Measurements from ENCODE around the gene LIMS2.

LIMS2 gene

DNA sequence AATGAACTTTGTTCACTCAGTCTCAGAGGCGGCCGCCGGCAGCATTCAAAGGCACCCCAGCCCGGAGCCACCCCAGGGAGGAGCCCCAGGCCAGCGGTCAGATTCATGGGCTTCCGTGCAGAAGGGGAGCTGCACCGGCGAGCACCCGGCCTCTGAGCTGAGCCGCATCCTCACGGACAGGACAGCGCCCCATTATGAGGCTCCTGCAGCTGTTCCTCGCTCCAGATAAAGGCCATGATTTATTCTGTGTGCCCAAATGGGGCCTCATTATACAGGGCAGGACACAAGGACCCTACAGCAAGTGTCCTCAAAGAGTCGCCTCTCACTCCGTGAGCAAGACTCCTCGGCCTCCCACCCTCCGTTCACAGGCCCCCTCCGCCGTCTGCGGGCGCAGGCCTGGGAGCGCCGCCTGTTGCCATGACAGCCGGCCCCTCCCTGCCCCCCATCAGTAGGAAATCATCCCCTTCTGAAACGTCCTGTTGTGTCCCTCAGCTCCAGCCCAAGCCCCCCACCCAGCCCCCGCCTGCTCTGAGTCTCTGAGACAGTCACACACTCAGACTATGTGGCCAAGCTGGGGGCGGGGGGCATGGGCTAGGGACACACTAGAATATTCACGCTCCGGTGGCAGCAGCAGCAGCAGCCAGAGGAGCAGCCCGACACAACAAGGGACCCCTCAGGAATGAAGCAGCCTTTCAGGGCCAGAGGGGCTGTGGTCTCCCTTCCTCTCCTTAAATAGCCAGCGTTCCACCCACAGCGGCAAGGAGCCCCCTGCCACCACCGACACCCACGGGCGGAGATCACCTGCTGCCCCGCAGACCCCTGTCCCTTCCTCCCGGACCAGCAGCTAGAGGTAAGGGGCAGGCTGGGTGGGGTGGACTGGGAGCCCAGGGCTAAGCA is 29.7 kb downstream of the LIMS2 start, which contains the start of gene GPR17:
Gene GPR17, plus strand, starts transcription at position 759 of the 897 bp plus-strand sequence. CDS start 4,583 bp downstream, outside the sequence.
- DNase-seq (ENCODE audit: low read depth): no peak

DNA sequence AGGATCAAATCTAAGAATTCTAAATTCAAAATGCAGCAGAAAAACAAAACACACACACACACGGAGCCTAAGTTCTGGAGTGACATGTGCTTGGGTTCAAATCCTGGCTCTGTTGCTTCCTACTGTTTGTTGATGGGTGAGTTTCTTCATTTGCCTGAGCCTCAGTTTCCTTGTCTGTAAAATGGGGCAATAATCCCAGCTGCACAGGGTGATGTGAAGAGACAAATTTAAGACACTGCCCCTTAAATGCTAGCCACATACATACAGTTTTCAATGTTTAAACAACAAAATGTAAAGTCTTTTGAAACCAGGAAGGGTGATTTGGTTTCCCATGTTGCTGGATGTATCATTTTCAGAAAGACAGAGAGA is 30.3 kb downstream of the LIMS2 start:
- no peak for DNase-seq (ENCODE audit: low read depth)

DNA sequence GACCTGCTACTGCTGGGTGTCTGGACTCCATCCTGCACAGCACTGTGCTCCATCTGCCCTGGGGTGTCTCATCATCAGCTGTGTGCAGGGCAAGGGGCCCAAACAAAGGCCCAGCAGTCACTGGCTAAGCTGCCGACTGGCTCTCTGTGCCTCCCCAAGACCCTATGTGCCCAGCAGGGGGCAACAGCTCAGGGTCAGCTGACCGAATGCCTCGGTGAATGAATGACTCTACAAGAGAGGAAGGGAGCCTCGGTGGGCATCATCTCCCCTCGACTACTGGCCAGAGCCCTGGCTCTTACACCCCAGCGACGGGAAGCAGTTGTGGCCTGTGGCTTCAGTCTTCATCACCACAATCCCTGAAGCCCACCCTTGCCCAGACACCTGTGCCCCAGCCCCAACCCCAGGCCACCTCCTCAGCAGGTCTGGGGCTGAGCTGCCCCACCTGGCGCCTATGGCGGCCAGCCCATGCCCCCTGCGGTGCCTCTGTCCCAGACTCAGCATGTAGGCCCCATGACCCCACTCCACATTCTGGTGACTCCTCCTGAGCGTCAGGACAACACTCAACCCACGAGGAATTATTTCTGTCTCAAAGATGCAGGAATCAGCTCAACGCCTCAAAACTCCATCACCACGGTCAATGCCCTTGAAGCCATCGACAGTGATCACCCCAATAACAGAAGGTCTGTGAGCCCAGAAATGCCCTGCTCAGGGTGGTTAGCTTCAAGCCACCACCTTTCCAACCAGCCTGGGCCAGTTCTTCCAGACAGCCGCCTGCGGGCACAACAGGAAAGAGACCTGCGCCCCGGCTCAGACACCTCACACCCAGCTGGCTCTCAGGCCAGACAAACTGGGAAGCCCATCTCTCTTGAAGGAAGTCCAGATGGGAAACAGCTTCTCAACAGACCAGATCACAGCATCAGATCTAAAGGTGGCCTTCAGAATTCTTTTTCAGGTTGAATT is 31.0 kb downstream of the LIMS2 start:
- no peak for DNase-seq (ENCODE audit: low read depth)

DNA sequence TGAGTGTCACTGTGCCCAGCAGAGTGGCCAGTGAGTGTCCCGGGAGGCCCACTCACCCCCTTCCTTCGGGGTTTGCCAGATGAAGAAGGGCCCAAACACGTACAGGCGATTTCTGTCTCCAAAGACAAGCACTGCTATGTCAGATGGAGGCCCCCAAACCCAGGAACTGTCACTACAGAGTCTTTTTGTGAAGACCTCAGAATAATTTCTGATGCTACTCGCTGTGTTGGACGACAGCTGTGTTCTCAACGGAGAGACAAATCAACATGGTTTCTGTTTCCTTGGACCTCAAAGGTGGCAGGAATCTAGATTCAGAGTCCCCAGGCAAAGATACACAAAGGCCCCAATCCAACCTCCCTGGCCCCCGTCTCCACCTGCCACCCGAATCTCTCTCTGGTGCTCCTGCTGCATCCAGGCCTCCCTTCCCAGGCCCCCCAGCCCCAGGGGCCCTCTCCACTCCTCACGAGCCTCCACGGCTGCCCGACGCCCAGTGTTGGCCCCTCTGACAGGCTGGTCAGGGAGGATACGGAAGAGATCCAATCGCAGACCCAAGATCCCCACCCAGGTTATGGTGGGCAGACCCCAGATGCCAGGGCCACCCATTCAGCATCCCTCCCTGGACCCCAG is 31.8 kb downstream of the LIMS2 start:
- DNase-seq (ENCODE audit: low read depth): no peak

DNA sequence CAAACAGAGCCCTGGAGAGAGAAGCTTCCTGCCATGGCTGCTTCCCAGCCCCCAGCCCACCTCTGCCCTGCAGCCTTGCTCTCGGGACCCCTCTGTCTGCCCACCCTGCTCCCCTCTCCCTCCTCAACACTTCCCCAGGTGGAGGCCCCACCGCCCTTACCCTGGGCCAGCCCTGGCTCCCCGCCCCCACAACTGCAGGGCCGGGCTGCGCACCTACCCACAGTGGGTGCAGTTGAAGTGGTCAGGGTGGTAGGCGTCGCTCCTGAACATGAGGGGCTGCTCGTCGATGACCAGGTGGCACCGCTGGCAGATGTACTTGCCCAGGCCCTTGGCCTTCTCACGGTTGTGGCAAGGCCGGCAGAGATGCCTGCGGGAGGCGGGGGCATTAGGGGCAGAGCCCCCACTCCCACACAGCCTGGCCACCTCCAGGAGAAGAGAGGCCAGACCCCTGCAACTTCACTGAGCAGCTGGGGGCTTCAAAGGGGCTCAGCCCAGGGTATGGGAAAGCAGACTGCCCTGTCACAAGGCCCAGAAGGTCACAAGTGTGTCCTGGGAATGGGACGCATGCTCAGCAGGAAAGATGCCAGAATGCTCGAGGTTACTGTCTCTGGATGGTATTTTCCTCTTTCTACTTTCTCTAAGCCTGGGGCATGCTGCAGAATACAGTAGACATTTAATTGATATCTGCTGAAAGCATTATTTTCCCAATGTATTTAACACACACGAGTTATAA is 32.5 kb downstream of the LIMS2 start:
- DNase-seq (ENCODE audit: low read depth): no peak

DNA sequence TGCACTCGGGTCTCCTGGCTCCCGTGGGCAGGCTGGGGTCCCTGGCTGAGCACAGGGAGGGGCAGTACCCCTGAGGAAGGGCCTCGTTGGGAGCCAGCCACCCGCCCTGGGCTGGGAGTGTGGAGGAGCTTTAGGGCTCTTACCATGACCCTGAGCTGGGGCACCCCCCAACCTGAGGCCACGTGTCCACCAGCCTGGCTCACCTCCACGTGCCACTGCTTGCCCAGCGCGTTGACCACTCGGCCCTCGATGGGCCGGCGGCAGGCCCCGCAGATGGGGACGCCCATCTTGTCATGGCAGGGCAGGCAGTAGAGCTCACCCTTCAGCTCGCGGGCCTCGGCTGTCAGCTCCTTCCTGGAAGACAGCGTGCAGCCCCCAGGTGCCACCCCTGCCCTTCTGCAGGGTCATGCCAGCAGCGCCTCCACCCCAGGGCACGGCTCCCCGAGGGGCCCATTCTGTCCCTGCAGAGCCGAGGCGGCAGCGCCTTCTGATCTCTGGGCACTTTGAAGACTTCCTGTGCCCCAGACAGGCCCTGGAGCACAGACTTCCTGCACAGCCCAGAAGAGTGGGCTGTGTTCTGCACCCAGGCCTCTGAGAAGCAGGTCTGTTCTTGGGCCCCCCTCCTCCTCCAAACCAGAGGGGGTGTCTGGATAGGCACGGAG is 33.4 kb downstream of the LIMS2 start:
- DNase-seq (ENCODE audit: low read depth): no peak

DNA sequence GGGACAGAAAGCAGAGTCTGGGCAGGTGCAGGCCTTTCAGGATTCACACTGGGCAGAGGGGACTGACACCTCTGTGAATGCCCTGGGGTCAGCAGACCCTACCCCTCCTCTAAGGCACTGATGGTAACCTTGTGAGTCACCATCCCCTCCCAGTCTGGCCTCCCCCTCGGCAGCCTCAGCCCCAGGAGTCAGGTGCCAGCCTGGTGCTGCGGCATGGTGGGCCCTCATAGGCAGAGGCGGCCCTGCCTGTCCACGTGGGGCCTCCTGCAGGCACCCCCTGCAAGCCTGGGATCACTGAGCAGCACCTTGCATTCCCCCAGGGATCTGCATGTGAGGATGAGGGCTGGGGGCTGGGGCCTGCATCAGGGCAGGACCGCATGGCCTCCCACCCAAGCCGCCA is 34.2 kb downstream of the LIMS2 start:
- DNase-seq (ENCODE audit: low read depth): no peak

DNA sequence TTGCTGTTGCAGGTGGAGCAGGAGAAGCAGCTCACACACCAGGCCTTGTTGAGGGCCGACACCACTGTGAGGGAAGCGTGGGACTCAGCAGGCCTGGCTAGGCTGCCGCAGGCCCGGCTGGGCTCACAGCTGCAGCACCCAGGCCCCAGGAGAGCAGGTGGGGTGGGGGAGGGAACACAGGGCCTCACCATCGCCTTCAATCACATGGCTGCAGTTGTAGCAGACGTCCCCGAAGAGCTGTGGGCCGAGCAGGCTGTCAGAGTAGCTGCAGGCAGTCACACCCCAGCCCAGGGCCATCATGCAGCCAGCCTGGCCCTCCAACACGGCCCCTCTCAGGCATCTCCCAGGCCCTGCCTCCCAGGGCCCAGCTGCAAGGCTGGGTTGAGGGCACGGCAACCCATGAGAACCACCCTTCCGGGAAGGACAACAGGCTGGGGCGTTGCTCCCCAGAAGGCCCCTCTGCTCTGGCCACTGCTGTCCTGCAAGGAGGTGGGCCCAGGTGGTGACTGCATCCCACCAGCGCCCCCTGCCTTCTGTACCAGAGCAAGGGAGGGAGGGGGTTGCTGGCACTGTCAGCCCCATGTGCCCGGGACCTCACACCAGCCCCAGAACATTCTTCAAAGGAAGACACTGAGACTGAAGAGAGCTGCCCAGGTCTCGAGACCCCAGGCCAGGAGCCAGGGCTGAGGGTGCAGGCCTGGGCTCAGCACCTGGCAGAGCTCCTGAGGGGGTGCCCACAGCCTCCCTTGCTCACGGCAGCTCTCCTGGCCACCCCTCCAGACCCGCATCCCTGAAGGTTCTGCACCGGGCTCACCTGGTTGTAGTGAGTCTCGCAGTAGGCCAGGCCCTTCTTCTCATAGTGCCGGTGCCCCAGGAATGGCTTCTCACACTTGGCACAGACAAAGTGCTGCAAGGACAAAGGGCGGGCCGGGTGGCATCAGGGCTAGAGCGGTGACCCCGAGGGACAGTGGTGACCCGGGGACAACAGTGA is 35.0 kb downstream of the LIMS2 start:
- DNase-seq (ENCODE audit: low read depth): no peak

DNA sequence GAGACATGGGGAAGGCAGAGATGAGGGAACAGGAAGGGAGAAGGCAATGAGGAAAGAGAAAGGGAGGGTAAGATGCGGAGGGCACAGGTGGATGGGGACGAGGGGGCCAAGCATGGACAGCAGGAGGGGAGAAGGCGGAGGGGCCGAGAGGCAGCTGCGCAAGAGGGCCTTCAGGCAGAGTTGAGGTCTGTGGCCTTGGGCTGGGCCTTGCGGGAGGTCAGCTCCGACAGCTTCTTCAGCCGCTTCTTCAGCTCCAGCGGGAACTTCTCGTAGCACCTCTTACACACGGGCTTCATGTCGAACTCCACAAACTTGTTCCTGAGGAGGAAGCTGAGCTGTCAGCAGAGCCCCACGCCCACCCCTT is 36.2 kb downstream of the LIMS2 start:
- DNase-seq (ENCODE audit: low read depth): no peak

DNA sequence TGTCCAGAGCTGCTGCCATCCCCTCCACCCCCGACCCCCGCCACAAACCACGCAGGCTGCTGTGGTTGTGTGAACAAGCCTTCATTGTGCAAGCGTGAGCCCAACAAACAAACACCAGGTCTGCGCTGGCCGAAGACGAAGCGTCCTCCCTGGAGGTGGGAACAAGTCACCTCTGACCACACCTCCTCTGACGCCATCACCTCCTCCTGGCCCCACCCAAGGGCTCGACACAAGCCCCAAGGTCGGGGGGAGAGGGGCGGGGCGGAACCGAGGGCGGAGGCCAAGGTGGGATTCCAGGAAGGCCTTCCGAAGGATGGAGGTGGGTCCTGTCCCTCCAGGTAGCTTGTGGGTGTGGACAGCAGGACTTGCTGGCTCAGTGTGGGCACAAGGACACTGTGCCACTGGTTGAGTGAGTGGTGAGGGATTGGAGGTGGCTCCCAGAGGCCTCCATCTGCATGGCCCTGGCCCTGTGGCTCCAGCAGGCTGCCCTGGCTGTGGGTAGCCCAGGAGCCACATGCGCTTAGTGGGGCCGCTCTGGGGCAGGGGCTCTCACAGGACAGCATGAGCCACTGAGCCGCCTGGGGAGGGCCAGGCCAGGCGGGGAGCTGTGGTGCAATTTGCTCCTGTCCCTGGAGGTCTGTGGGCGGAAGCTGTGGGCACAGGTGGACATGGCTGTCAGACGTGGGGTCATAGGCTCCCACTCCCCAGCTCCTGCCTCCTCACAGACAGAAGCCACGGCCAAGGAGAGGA is 36.8 kb downstream of the LIMS2 start:
- no peak for DNase-seq (ENCODE audit: low read depth)

DNA sequence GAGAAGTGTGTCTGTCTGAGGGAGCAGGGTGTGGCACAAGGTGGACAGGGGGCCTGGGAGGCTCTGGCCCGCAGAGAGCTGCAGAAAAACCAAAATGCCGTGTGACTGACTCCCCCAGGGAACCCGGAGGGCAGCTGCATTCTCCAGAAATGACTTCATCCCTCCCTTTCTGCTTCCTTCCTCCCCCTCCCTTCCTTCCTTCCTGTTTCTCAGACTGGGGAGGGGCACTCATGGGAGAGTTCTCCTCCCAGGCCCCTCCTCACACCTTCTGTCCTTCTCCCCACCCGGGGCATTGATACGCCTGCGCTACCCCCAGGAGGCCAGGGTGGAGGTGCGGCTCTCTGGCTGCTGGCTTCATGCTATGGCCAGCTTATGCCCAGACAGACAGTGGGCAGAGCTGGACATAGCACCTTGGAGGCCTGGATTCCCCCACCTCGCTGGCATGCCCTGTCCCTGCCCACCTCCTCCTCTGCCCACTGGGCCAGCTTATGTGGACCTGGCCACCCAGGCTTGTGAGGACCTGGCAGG is 37.5 kb downstream of the LIMS2 start:
- DNase-seq (ENCODE audit: low read depth): no peak

DNA sequence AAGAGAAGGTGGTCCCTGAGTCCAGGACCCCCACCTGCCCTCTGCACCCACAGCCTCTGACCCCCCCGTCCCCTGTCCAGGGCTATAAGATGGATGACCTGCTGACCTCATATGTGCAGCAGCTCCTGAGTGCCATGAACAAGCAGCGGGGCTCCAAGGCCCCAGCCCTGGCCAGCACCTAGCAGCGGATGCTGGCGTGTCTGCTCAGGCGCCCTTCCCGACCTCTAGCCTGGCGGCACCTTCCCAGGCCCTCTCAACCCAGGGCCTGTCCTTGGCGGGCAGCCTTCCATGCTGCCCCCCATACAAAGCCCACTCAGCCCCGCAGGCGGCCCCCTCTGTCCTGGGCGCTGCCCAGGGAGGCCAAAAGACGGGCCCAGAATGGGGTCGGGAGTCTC is 38.1 kb downstream of the LIMS2 start:
- DNase-seq (ENCODE audit: low read depth): no peak

DNA sequence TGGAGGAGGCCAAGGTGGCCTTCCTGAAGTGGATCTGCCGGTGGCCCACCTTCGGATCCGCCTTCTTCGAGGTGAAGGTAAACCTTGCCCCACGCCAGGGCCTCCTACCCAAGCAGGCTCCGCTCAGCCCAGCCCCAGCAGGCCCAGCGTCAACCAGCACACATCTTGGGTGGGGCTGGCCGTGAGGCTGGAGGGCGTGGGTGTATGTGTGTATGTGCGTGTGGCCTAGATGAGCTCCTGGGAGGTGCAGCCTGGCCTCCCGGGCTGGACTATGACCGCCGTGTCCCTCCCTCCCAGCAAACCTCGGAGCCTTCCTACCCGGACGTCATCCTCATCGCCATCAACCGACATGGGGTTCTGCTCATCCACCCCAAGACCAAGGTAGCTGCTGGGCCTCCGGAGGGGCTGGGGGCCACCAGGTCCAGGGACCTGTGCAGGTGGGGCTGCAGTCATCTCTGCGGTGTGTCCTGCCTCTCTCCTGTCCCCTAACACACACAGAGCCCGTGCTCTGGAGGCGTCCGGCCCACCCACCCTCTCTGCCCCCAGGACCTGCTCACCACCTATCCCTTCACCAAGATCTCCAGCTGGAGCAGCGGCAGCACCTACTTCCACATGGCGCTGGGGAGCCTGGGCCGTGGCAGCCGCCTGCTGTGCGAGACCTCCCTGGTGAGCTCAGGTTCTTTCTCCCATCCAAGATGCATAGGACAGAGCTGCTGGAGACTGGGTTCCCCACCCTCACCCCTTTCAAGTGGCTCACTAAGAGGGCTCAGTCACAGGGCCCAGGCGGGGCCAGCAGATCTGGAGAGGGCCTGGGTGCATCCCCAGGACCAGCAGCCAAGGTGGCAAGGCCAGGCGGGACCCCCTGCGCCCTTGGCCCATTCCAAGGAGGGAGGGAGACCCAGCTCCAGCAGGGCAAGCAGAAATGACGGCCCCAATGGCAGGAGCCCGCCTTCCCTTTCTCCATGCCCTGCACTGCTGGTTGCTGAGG is 38.8 kb downstream of the LIMS2 start:
- no peak for DNase-seq (ENCODE audit: low read depth)

DNA sequence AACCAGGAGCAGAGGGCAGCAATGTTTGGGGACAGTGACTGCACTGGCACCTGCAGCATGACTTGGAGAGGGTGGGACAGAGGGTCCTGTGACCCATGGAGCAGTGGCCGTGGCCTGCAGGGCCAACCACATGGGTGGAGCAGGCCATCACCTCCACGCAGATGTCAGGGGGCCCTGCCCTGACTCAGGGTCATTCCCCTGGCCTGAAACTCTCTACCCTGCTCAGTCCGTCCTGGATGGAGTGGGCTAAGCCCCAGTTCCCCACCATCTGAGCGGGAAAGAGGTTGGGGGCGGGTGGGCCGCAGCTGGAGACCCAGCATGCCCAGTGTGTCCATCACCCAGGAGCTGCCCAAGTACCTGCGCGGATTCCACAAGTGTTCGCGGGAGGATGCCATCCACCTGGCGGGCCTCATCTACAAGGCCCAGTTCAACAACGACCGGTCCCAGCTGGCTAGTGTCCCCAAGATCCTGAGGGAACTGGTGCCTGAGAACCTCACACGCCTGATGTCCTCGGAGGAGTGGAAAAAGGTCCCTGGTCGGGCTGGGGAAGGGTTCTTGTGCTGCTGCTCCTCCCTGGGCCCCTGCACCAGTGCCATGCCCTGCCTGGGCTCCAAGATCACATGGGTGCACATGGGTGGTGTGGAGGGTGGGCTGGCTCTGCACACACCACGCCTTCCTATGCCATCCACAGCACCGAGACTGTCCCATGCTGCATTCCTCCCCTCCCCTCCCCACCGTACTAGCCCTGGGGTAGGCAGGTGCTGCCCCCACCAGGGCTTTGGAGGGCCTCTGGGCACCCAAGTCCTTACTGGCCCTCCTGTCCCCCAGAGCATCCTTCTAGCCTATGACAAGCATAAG is 39.7 kb downstream of the LIMS2 start:
- no peak for DNase-seq (ENCODE audit: low read depth)

DNA sequence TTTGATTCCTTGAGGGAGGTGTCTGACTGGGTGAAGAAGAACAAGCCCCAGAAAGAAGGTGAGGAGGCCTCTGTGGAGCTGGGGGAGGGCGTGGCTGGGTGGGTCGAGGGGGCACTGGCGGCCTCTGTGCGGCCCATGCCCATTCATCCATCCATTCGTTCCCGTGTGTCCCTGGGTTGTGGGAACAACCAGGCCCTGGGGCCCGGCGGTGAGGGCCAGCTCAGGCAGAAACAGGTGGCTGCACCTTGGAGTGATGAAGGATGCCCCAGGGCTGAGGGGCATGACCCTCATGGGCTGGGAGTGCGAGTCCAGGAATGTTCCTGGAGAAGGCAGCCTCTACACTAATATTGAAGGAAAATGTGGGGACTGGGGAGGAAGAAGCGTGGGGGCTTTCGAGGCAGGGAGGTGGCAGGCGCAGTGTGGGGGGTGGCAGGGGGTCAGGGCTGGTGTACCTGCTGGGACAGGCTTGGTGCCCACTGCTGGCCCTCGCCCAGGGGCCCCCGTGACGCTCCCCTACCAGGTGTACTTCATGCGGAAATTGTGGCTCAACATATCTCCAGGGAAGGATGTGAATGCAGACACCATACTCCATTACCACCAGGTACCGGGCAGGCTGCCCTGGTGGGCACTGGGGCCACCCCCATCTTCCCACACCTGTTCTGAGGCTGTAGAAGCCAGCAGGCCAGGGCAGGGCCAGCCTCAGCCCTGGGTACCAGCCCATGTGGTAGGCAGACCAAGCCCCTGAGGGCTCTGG is 40.5 kb downstream of the LIMS2 start:
- no peak for DNase-seq (ENCODE audit: low read depth)

DNA sequence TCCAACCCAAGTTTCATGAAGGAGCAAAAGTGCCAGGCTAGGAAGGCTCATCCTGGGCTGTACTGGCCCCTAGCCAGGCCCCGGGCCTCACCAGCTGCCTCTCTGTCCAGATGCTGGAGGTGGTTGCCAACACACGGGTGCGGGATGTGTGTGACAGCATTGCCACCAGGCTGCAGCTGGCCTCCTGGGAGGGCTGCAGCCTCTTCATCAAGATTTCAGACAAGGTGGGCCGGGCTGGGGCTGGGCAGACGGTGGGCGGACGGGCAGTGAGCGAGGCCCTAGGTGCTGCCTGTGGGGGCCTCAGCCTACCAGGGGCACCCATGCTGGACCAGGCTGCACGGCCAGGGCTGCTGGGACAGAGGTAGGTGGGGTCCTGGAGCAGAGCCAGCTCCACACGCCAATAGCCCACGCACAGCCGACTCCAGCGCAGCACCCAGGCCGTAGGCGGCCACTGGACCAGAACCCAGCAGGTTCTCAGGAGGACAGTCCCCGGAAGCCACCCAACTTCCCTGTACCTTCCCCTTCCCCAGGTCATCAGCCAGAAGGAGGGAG is 41.2 kb downstream of the LIMS2 start:
- DNase-seq (ENCODE audit: low read depth): no peak

All from stimulated activated CD8-positive, alpha-beta memory T cell treated with anti-CD3 and anti-CD28 coated beads, Interleukin-7, amount 100 ng/mL, for 24 hours (primary cell).